ENCODE results near the gene GGT1.
"Not testable (repeated sequence)": the region's sequence is repeated elsewhere in the genome, so short reads cannot be mapped to it uniquely, and the experiment has no call there.

Gene GGT1

GRCh38 chr22:24602847-24603769 is at the start of gene GGT1:
Gene GGT1, plus strand, starts transcription at chr22:24603193. Its CDS starts 7,889 bp downstream, at chr22:24611082.
- not testable (repeated sequence) for H3K9me3 ChIP-seq (ENCODE audit: severe bottlenecking); H3K27ac ChIP-seq (ENCODE audit: poor library complexity, severe bottlenecking); DNase-seq (ENCODE audit: low spot score); H3K4me3 ChIP-seq (ENCODE audit: severe bottlenecking); H3K27me3 ChIP-seq (ENCODE audit: insufficient read depth, poor library complexity, severe bottlenecking); H3K36me3 ChIP-seq (ENCODE audit: low read depth); H3K4me1 ChIP-seq (ENCODE audit: insufficient read depth, poor library complexity, severe bottlenecking)
- peak; percentile 15; the same call in 2 of the 3 replicates for ATAC-seq (ENCODE audit: low read depth)

DNA sequence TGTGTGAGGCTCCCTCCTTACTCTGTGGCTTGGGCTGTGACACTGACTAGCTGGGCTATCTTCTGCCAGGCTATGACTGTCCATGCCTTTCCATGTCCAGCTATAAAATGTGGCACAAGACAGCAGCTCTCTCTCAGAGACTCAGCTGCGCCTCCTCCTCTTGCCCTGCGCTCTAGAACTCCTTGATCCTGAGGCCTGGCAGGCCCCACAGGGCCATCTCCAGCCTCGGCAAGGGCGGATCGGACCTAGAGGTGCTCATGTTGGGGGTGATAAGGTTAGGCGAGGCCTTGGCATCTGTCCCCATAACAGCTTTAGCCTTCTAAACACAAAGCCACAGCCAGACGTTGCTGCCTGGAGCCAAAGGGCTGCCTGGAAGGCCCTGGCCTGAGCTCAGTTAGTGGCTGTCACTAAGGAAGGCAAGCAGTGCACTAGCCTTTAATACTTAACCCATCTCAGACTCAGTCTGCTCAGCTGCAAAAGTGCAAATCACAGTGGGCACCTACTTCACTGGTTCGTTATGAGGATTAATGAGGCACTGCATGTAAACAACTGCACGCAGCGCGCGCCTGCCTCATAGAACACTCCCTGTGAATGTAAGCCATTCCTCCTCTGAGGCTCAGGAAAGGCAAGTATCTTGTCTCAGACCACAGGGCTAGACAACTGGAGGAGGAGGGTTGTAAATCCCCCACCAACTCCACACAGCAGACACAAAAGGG is 49.2 kb upstream of the GGT1 start:
- ATAC-seq (ENCODE audit: low read depth): no peak
- H3K27ac ChIP-seq (ENCODE audit: poor library complexity, severe bottlenecking): peak overlapping the region; percentile 70
- TF ChIP-seq, protein P1, sequence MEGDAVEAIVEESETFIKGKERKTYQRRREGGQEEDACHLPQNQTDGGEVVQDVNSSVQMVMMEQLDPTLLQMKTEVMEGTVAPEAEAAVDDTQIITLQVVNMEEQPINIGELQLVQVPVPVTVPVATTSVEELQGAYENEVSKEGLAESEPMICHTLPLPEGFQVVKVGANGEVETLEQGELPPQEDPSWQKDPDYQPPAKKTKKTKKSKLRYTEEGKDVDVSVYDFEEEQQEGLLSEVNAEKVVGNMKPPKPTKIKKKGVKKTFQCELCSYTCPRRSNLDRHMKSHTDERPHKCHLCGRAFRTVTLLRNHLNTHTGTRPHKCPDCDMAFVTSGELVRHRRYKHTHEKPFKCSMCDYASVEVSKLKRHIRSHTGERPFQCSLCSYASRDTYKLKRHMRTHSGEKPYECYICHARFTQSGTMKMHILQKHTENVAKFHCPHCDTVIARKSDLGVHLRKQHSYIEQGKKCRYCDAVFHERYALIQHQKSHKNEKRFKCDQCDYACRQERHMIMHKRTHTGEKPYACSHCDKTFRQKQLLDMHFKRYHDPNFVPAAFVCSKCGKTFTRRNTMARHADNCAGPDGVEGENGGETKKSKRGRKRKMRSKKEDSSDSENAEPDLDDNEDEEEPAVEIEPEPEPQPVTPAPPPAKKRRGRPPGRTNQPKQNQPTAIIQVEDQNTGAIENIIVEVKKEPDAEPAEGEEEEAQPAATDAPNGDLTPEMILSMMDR (IDR thresholded peaks at IDR 0.05; ENCODE audit: poor library complexity, severe bottlenecking): no peak
- no peaks in the 10 kb centered on the region for H3K4me1 ChIP-seq (ENCODE audit: insufficient read depth, poor library complexity, severe bottlenecking)
- H3K9me3 ChIP-seq (ENCODE audit: severe bottlenecking): no peaks in the 10 kb centered on the region
- no peaks in the 10 kb centered on the region for H3K27me3 ChIP-seq (ENCODE audit: insufficient read depth, poor library complexity, severe bottlenecking)
- H3K36me3 ChIP-seq (ENCODE audit: low read depth): peaks cover 28% of the 10 kb centered on the region
- H3K4me3 ChIP-seq (ENCODE audit: severe bottlenecking): peak overlapping the region; percentile 97
- DNase-seq (ENCODE audit: low spot score): no peak

- ATAC-seq (ENCODE audit: low read depth) (peak; percentile 1; the same call in 2 of the 3 replicates), DNase-seq (ENCODE audit: low spot score) (no peak)
- no peaks in the 10 kb centered on the region for H3K4me1 ChIP-seq (ENCODE audit: insufficient read depth, poor library complexity, severe bottlenecking)
These were observed 48.5 kb upstream of the GGT1 start, which contains the start of gene GUCD1 for GRCh38 chr22:24554313-24555164. Gene GUCD1, minus strand, starts transcription at chr22:24555138. Its CDS starts 147 bp downstream, at chr22:24554991.

DNA sequence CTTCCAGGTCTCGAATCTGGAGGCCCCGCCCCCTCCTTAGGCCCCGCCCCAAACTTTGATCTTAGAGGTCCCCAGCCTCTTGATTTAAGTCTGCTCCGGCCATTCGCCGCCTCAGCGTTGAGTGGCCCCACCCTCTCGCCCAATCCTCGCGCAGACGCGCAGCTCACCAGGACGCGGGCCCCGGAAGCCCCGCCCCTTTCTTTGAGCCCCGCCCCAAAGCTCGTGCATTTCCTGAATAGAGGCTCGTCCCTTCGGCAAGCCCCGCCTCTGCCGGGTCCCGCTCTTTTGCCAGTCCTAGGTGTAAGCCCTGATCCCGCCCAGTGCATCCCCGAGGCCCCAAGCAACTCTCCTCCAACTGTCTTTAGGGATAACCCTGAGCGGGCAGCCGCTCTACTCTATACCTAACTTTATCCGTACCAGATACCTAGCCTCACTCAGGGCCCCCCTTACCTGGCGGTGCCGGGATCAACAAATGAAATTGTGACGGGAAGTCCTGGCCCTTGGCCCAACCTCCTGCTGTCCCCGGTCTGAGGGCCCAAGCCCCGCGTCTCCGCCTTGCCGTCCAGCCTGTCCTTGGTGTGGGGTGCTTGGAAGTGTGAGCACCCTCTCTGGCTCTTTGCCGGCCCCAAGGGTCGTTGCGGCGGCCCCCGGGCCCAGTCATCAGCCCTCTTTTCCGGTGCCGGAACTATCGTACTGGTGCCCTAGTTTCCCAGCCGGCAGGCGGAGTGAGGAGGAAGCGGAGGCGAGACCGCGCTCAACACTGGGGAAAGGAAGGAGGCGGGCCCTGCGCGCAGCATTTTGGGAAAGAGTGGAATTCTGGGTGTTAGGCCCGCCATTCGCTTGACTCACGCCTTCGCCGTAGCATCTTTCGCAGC is 47.6 kb upstream of the GGT1 start, which contains the start of gene SNRPD3:
TSS of gene SNRPD3 (plus strand) at position 835 of the 875 bp plus-strand sequence. CDS start 1,676 bp downstream, outside the sequence.
- Histone ChIP-seq H3K36me3 (ENCODE audit: low read depth) (peaks cover 31% of the 10 kb centered on the region), H3K9me3 (ENCODE audit: severe bottlenecking) (no peaks in the 10 kb centered on the region), H3K4me3 (ENCODE audit: severe bottlenecking) (peak within 1 kb of the TSS; percentile 97), H3K4me1 (ENCODE audit: insufficient read depth, poor library complexity, severe bottlenecking) (no peaks in the 10 kb centered on the region), H3K27me3 (ENCODE audit: insufficient read depth, poor library complexity, severe bottlenecking) (no peaks in the 10 kb centered on the region), H3K27ac (ENCODE audit: poor library complexity, severe bottlenecking) (peak within 1 kb of the TSS; percentile 70)
- TF ChIP-seq, protein P1 (IDR thresholded peaks at IDR 0.05; ENCODE audit: poor library complexity, severe bottlenecking): no peak
- DNase-seq (ENCODE audit: low spot score): peak; percentile 98
- ATAC-seq (ENCODE audit: low read depth): peak; percentile 78

More at GRCh38 chr22:24554313-24555164, 48.5 kb upstream of the GGT1 start, which contains the start of gene GUCD1:
- TF ChIP-seq, protein P1 (IDR thresholded peaks at IDR 0.05; ENCODE audit: poor library complexity, severe bottlenecking): no peak
- Histone ChIP-seq H3K27me3 (ENCODE audit: insufficient read depth, poor library complexity, severe bottlenecking) (no peaks in the 10 kb centered on the region), H3K27ac (ENCODE audit: poor library complexity, severe bottlenecking) (peak within 1 kb of the TSS; percentile 70), H3K9me3 (ENCODE audit: severe bottlenecking) (no peaks in the 10 kb centered on the region), H3K36me3 (ENCODE audit: low read depth) (peaks cover 36% of the 10 kb centered on the region), H3K4me3 (ENCODE audit: severe bottlenecking) (peak within 1 kb of the TSS; percentile 97)

Measured in RWPE2 (cell line).